HK-2 (cell line): ENCODE results near the gene PITPNB.

Source experiments
- DNase-seq: peaks from one replicate; pipeline ENCODE4 v3.0.0-alpha.2; 2018; ENCODE audit not compliant: unreplicated experiment

The PITPNB gene

GRCh38 chr22:27834364-27835185 lies 84.5 kb downstream of the PITPNB start:
- DNase-seq = no peak

GRCh38 chr22:27833803-27834202 lies 85.3 kb downstream of the PITPNB start:
- DNase-seq = no peak

DNA sequence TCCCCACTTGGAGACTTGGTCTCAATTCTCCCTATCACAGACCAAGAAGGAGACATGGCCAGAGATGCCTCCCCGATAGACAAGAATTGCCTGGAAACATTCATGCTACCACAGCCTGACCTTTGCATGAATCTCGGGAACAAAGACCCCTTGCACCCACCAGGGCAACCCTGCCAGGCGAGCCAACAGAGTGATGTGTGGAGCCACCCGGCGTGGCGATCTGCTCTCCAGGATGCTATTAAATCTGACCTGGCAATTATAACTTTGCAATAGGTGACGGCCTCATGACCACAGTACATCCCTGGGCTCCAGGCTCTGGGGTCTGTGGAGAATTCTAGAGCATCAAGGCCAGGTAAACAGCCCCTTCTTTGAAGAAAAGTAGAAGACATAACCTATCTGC lies 86.5 kb downstream of the PITPNB start:
- no peak for DNase-seq

DNA sequence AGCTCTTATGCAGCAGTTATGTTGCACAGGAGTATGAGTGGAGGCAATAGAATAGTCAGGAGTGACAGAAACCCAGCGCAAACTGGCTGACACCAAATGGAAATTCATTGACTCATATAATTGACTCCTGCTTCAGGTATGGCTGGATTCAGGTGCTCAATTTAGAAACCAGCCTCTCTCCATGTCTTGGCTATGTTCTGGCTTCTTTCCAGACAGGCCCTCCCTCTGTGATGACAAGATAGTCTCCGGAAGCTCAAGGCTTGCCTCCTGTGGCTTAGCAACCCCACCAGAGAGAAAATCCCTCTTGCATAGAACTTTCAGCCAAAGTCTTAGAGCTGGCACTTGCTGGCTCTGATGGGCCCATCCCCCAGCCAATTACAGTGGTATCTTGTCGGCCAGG lies 89.4 kb downstream of the PITPNB start:
- DNase-seq = no peak

- DNase-seq = no peak
Measured at GRCh38 chr22:27827604-27828587, 91.2 kb downstream of the PITPNB start.

- no peak for DNase-seq
Measured at GRCh38 chr22:27825174-27825573, 93.9 kb downstream of the PITPNB start.

GRCh38 chr22:27823221-27823620 lies 95.8 kb downstream of the PITPNB start:
- no peak for DNase-seq

DNA sequence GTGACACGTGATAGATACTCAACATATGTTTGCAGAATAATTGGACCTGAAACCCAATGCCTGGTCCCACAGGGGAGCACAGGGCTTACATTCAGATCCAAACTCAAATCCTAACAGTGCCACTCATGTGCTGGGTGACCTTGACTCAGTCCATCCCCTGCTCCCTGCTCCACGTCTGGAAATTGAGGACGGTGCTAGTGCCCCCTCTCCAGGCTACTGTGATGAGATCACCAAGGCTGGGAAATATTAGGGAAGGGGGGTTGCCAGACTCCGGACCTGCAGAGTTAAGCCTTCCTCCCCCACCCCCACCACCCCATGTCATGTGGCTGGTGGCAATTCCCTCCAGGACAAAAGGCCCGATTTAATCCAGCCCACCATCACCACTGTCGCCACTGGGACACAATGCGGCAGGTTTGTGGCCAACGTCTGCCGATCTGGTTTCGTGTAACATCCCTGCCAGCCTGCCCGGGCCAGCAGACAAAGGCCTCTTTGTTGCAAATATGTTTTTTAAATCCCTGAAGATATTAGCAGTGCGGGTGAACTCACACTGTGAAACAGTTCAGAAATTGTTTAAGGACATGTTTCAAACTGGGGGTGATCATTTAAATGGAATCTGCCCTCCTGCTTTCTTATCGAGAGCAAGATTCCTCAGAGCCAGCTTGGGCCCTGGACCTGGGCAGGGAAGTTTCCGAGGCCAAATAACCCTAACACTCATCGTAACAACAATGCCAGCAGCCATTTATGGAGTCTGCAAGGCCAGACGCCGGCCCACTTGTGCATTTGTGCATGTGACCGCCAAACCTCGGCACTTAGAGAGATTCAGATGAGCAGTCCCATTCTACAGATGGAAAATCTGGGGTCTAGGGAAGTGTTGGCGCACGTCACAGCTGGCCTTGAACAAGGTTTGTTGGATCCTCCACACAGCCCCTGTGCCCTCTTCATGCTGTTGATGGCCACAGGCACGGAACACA lies 97.9 kb downstream of the PITPNB start:
- no peak for DNase-seq

DNA sequence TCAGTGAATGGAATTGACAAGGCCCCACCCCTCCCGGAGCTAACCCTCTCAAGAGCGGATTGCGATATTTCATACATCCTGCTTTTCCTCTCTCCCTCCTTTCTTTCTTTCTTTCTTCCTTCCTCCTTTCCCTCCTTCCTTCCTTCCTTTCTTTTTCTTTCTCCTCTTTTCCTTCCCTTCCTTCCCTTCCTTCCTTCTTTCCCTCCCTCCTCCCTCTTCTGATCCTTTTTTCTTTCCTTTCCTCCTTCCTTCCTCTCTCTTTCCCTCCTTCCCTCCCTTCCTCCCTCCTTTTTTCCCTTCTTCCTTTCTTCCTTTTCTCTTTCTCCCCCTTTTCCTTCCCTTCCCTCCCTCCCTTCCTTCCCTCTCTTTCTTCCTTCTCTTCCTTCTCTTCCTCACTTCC lies 102.5 kb downstream of the PITPNB start:
- DNase-seq = no peak

GRCh38 chr22:27815826-27816530 lies 103.1 kb downstream of the PITPNB start:
- no peak for DNase-seq

- DNase-seq = no peak
Measured at GRCh38 chr22:27814993-27815392, 104.1 kb downstream of the PITPNB start.

DNA sequence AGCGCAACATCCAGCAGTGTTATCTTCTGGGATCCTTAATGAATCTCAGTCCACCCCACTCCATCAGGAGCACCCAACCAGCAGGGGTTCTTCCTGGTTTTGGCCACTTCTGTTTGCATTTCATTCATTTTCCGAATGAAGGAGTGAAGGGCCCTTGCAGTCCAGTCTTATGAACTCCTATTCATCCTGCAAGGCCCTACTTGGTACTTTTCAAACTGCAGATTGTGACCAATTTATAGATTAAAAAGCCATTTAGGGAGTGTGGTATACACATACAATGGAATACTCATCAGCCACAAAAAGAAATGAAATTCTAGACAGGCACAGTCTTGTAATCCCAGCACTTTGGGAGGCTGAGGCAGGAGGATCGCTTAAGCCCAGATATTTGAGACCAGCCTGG lies 107.3 kb downstream of the PITPNB start:
- DNase-seq = no peak

- DNase-seq = no peak
Measured at GRCh38 chr22:27810609-27811151, 108.4 kb downstream of the PITPNB start.

GRCh38 chr22:27809700-27810608 lies 109.1 kb downstream of the PITPNB start:
- DNase-seq = no peak

DNA sequence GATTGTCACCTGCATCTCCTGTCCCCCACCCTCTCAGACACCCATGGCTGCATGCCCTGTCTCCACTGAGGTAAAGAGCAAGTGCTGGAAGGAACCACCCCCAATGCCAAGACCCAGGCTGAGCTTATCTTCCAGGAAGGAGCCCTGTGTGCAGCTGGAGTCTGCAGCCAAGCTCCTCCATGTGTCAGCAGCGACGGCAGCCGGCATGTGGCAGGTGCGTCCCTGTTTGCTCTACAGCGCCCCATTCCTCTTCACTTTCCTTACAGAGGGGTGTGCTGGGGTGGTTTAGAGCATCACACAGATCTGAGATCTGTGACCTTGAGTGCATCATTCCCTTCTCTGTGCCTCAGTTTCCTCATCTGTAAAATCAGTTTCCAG lies 109.8 kb downstream of the PITPNB start:
- no peak for DNase-seq

- DNase-seq = no peak
Measured at GRCh38 chr22:27808451-27809225, 110.4 kb downstream of the PITPNB start.

- DNase-seq = no peak
Measured at GRCh38 chr22:27805841-27806240, 113.2 kb downstream of the PITPNB start.

DNA sequence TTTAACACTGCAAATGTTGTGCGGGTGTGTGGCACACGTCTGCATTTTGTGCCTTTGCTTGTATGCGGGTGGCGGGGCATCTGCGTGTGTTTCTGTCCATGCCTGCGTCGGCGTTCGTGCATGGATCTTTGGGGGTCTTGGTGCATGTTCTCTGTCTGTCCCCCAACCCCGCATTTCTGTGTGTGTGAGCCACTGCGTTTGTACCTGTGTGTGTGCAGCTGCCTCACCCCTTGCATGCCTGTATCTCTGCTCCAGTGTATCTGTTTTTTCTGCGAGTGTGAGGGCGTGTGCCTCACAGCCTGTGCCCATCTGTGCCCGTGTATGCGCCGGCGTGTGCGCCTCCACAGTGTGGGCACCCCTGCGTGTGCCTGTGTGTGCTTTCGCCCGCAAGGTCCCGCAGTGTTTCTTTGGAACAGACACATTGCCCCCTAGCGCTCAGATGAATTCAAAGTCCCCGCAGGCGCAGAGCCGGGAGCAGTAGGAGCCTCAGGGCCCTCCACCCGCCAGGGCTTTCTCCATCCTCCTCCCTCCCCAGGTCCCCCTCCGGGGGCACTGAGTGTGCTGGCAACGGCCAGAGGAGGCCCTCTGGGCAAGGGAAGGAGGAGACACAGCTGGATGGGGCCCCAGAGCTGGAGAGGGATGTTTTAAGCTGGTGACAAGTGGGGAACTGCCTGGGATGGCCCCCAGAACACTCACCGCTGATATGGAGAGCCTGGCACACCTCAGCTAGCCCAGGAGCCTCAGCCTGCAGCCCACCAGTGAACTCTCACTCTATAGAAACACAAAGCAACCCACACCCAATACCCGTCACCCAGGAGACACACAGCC lies 114.4 kb downstream of the PITPNB start:
- peak; percentile 52 for DNase-seq
